22Rv1 (cell line): Measurements from ENCODE around the gene ADAMTSL2.

ENCODE experiments used
- ZFX ChIP-seq: fragments of 450-650 bp; IDR thresholded peaks from 2 replicates; pipeline ENCODE4 v1.6.1; 2017; ENCODE audit warnings: antibody characterized with exemption, borderline replicate concordance
- TF ChIP-seq, protein P1 (sequence below): fragments of 450-650 bp; IDR thresholded peaks from 2 replicates; pipeline ENCODE4 v1.5.1; 2017; ENCODE audit warnings: mild to moderate bottlenecking

DNA sequence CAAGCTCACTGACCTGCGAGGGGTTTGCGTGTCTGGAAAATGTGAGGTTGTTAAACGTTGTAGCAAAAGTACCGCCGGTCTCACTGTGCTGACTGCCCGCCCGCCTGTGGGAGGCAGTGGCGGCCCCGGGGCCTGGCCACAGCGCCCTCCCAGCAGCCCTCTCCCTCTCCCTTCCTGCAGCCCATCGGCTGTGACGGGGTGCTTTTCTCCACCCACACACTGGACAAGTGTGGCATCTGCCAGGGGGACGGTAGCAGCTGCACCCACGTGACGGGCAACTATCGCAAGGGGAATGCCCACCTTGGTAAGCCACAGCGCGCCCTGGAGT is 6.2 kb downstream of the ADAMTSL2 start:
- TF ChIP-seq, protein P1, sequence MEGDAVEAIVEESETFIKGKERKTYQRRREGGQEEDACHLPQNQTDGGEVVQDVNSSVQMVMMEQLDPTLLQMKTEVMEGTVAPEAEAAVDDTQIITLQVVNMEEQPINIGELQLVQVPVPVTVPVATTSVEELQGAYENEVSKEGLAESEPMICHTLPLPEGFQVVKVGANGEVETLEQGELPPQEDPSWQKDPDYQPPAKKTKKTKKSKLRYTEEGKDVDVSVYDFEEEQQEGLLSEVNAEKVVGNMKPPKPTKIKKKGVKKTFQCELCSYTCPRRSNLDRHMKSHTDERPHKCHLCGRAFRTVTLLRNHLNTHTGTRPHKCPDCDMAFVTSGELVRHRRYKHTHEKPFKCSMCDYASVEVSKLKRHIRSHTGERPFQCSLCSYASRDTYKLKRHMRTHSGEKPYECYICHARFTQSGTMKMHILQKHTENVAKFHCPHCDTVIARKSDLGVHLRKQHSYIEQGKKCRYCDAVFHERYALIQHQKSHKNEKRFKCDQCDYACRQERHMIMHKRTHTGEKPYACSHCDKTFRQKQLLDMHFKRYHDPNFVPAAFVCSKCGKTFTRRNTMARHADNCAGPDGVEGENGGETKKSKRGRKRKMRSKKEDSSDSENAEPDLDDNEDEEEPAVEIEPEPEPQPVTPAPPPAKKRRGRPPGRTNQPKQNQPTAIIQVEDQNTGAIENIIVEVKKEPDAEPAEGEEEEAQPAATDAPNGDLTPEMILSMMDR: no peak
- TF ChIP-seq ZFX: no peak
